AG09319 (cell line): ENCODE measurements around the gene ARG2.

Experiments used
- DNase-seq: peaks from one replicate; pipeline ENCODE4 v3.0.0-alpha.2; 2010; ENCODE audit warnings: low read depth; ENCODE audit errors: extremely low read depth
- TF ChIP-seq, protein P1 (sequence below): IDR thresholded peaks from 2 replicates; pipeline ENCODE4 v1.5.1; 2011; ENCODE audit warnings: low read depth, mild to moderate bottlenecking, inconsistent platforms, low read length, moderate library complexity

The ARG2 gene

DNA sequence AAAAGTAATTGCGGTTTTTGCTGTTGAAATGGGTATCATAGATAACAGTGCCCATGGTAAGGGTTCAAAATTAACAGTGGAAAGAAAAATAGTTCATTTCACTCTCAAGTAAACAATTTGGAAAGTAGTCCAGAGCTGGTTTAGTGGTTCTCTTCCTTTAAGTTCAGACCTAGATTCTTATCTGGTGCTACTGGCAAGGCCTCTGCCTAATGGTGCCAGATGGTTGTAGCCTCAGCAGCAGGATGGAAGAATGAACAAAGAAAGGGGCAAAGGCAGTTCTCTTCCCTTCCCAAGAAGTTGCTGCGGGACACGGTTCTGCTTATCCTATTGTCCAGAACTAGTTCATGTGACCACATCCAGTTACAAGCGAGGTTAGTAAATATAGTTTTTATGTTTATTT, 10.5 kb downstream of the ARG2 start:
- TF ChIP-seq, protein P1, sequence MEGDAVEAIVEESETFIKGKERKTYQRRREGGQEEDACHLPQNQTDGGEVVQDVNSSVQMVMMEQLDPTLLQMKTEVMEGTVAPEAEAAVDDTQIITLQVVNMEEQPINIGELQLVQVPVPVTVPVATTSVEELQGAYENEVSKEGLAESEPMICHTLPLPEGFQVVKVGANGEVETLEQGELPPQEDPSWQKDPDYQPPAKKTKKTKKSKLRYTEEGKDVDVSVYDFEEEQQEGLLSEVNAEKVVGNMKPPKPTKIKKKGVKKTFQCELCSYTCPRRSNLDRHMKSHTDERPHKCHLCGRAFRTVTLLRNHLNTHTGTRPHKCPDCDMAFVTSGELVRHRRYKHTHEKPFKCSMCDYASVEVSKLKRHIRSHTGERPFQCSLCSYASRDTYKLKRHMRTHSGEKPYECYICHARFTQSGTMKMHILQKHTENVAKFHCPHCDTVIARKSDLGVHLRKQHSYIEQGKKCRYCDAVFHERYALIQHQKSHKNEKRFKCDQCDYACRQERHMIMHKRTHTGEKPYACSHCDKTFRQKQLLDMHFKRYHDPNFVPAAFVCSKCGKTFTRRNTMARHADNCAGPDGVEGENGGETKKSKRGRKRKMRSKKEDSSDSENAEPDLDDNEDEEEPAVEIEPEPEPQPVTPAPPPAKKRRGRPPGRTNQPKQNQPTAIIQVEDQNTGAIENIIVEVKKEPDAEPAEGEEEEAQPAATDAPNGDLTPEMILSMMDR: no peak
- DNase-seq: no peak

DNA sequence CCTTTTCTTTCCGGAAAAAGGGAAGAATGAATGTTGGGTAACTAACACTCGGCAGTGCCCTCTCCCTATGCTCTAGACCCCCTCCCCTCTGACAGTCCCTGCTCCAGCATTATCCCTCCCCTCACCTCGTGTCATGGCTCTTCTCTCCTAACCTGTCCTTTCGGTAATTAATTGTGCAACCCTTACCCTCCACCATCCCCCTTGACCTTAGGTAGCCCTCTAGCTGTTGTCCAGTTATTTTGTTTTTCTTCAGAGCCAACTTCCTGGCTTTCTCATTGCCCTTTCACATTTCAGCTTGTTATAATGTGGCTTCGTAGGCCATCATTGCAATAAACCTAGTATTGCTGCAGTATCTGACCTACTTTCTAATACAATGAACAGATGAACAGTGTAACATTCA, 11.2 kb downstream of the ARG2 start:
- DNase-seq: no peak
- TF ChIP-seq, protein P1: no peak

DNA sequence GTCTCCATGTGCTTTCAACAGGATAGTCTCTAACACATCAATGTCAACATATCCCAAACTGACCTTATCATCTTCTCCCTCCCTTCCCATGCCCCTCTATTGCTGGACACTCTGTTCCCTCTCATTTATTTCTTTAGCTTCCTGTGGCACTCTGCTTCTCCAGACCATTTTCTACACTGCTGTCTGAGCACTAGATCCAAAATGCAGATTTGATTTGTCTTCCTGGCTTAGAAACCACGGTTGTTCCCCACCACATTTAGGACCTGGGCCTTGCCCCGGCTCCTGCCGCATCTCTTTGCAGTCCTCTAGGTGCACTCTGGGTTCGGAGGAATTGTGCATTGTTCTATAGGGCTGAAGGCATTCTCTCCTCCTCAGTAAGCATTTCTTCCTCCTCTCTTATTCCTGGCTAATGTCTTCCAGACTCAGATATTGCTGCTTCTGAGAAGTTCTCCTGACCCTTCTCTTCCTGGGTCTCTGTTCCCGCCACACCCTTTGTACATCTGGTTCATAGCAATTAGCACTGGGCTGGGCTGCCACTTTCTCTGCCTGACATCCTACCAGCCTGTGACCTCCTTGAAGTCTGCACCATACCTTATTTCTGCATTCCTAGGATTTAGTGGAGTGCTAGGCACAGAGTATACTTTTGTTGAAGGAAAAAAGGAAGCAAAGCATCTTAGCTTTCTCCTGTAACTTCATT, 13.9 kb downstream of the ARG2 start:
- no peak for DNase-seq
- TF ChIP-seq, protein P1: no peak

DNA sequence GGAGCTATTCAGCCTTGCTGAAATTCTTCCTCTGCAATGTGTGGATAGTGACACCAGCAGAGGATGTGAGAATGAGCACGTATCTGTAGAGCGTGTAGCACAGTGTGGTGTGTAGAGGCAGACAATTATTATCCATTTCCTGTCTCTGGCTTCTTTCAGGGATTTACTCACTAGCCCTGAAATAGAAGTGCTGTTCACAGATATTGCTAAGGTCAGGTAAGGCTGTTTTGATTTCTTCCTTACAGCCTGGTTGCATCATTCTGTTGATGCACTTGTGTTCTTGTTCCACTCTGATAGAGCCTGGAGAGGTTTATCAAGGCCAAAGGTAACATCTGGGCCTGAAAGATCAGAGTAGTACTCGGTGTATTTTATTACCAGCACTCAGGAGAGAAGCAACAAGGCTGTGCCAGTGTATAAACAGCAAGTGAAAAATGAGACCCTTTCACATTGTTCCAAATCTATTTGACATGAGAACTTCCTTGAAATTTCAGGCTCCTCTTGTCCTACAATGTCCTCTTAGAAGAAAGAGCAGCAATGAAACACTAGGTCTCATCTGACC, 16.7 kb downstream of the ARG2 start:
- no peak for DNase-seq
- TF ChIP-seq, protein P1: no peak

DNA sequence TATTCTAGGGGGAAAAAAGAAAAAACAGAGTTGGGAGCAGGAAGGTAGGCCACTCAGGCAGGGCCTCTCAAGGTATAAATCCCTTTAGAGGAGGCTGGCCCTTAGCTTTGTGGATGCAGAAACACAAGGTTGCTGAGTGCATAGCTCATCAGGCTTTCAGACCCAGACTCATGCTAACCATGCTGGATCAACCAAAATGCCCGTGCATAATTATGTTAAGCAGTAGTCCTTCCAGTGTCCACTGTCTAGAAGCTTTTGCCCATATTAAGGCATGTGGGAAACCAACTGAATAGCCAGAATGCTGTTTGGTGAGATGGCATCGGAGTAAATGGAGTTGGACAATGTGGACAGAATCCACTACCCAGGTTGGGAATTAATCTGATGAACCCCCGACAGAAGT, 18.9 kb downstream of the ARG2 start:
- no peak for DNase-seq
- TF ChIP-seq, protein P1: no peak

DNA sequence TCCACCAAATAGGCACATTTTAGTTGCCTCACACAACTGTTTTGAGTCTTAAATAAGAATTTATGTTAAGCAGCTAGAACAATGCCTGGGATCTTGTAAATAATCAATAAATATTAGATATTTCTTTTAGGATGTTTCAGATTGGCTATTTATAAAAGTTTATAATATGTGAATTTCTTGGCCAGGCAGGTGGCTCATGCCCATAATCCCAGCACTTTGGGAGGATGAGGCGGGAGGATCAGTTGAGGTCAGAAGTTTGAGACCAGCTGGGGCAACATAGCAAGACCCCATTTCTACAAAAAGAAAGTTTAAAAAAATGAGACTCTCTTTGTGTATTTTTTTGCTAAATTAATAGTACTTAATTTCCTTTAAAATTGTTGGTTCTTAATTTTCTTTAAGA, 21.8 kb downstream of the ARG2 start:
- TF ChIP-seq, protein P1: no peak
- DNase-seq: no peak

DNA sequence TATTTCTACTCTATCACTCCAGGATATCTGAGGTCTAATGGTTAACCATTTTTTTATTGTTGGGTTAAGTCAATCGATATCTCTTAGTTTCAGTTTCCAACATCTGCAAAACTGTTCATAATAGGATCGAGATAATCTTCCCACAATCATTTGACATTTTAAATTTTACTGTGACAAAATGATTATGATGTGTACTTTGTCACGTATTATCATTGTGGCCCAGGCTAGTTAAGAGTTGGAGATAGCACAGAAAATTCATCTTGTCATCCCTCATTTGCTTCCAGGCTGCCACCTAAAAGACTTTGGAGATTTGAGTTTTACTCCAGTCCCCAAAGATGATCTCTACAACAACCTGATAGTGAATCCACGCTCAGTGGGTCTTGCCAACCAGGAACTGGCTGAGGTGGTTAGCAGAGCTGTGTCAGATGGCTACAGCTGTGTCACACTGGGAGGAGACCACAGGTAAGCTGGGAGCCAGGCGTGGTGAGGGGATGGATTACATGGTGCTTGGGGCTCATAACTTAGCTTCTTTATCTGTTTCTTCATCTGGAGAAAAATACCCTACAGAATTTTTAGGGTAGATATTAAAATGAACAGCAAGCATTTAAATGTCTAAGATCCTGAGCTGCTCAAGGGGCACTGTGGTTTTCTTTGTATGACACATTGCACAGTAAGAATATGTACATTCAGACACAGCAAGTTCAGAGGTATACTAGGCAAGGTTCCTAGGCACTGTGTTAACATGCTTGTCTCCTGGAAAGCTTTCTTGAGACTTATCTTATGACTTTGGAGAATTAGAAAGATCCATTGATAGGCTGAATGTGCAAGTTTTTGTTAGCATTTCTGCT, 22.4 kb downstream of the ARG2 start:
- DNase-seq: no peak
- TF ChIP-seq, protein P1: no peak
